A549 (cell line): ENCODE data around the gene TMEM203. TPM values are rescaled to one million over a fixed set of nuclear protein-coding genes. Genes with fewer than 3 reads are reported as not detected.

Source experiments
- ATAC-seq, 2 experiments: fragments of 200-7000 bp in 1 of 2; fragments of >200 bp in 1 of 2; cut with Nextera tagmentation in 1 of 2; cut with Tn5 transposase in 1 of 2; 3 replicates each; pipeline versions ENCODE4 v1.8.0 to v1.9.1; 2018 to 2020; ENCODE audit warnings: mild to moderate bottlenecking in 1 of 2, moderate library complexity in 1 of 2
- CTCF ChIA-PET: fragments of 300-600 bp; sonication (Branson Sonifier 250); formaldehyde crosslinking; extraction: SDS; loops from one replicate; lab custom pipeline; 2021; ENCODE audit warnings: antibody characterized with exemption, inconsistent platforms; lab: Yijun Ruan, JAX
- POLR2A ChIA-PET: fragments of 350-600 bp; formaldehyde crosslinking; extraction: SDS; loops from one replicate; lab custom pipeline; 2021; ENCODE audit warnings: antibody characterized with exemption, inconsistent platforms; lab: Yijun Ruan, JAX
- DNase-seq, 2 experiments: peaks; one replicate each; pipeline versions ENCODE4 v3.0.0 to v3.0.0-alpha.2; 2011 to 2016; ENCODE audit warnings: low read depth in 1 of 2, low spot score in 1 of 2
- FAIRE-seq: peaks from 2 replicates; lab custom pipeline; 2011; peaks lifted over from hg19 to GRCh38; lab: Jason Lieb, UNC
- H3K27ac ChIP-seq, 2 experiments: fragments of >200 bp; sonication (Bioruptor Twin); formaldehyde crosslinking; 3 replicates each; pipeline ENCODE4 v1.5.1; 2016 to 2017
- H3K4me1 ChIP-seq: fragments of >200 bp; sonication (Bioruptor Twin); formaldehyde crosslinking; 3 replicates; pipeline ENCODE4 v1.6.1; 2016
- H3K4me2 ChIP-seq: fragments of >200 bp; sonication (Bioruptor Twin); formaldehyde crosslinking; 3 replicates; pipeline ENCODE4 v1.6.1; 2016
- H3K4me3 ChIP-seq: fragments of >200 bp; sonication (Bioruptor Twin); formaldehyde crosslinking; 3 replicates; pipeline ENCODE4 v1.5.1; 2016
- H3K9me3 ChIP-seq: fragments of >200 bp; sonication (Bioruptor Twin); formaldehyde crosslinking; 3 replicates; pipeline ENCODE4 v1.6.1; 2016
- BCL3 ChIP-seq: fragments of >200 bp; sonication (Bioruptor Twin); formaldehyde crosslinking; IDR thresholded peaks from 3 replicates; pipeline ENCODE4 v1.6.1; 2016
- BHLHE40 ChIP-seq: IDR thresholded peaks from 2 replicates; pipeline ENCODE4 v1.6.1; 2012; ENCODE audit warnings: low read depth, low read length, inconsistent platforms
- CBX2 ChIP-seq: fragments of 200-600 bp; sonication (generic); IDR thresholded peaks from 2 replicates; pipeline ENCODE4 v1.6.1; 2016; ENCODE audit warnings: low read depth, mild to moderate bottlenecking, borderline replicate concordance
- CBX8 ChIP-seq: fragments of 200-600 bp; sonication (generic); IDR thresholded peaks from 2 replicates; pipeline ENCODE4 v1.6.1; 2016
- CHD4 ChIP-seq: fragments of 200-600 bp; sonication (generic); IDR thresholded peaks from 2 replicates; pipeline ENCODE4 v1.6.1; 2016; ENCODE audit warnings: antibody characterized with exemption, mild to moderate bottlenecking, borderline replicate concordance
- ELK1 ChIP-seq: fragments of 150-350 bp; IDR thresholded peaks from 2 replicates; pipeline ENCODE4 v1.6.1; 2014; ENCODE audit warnings: low read depth, mild to moderate bottlenecking, low read length
- FOSB ChIP-seq: fragments of 250-450 bp; sonication (Bioruptor Pico); IDR thresholded peaks from 2 replicates; pipeline ENCODE4 v1.5.0; 2020; ENCODE audit warnings: mild to moderate bottlenecking, moderate library complexity
- GATA3 ChIP-seq: IDR thresholded peaks from 2 replicates; pipeline ENCODE4 v1.6.1; 2012; ENCODE audit warnings: borderline replicate concordance
- HDAC2 ChIP-seq: fragments of 200-600 bp; sonication (generic); IDR thresholded peaks from 2 replicates; pipeline ENCODE4 v1.6.1; 2016
- HEYL ChIP-seq: fragments of 250-450 bp; sonication (Bioruptor Pico); IDR thresholded peaks from 2 replicates; pipeline ENCODE4 v1.8.0; 2021; ENCODE audit warnings: mild to moderate bottlenecking, moderate library complexity
- HMGXB4 ChIP-seq: fragments of 250-450 bp; sonication (Bioruptor Pico); IDR thresholded peaks from 2 replicates; pipeline ENCODE4 v1.5.0; 2021; ENCODE audit warnings: mild to moderate bottlenecking, moderate library complexity, borderline replicate concordance
- MAFK ChIP-seq: fragments of 450-650 bp; IDR thresholded peaks from 2 replicates; pipeline ENCODE4 v1.6.1; 2014; ENCODE audit not compliant: partially characterized antibody
- NFE2L2 ChIP-seq: fragments of 150-350 bp; conservative IDR thresholded peaks from 2 replicates; pipeline ENCODE4 v1.6.1; 2014; ENCODE audit warnings: low read length
- PBX3 ChIP-seq: IDR thresholded peaks from 2 replicates; pipeline ENCODE4 v1.6.1; 2012
- POLR2A ChIP-seq: IDR thresholded peaks from 2 replicates; pipeline ENCODE4 v1.6.1; 2012; ENCODE audit warnings: mild to moderate bottlenecking, low read length
- POLR2AphosphoS2 ChIP-seq: conservative IDR thresholded peaks from 2 replicates; pipeline ENCODE4 v1.6.1; 2012; ENCODE audit warnings: low read length, improper control_type of control experiment, inconsistent platforms
- RCOR1 ChIP-seq: fragments of 150-350 bp; IDR thresholded peaks from 2 replicates; pipeline ENCODE4 v1.6.1; 2014; ENCODE audit warnings: antibody characterized with exemption, low read length, low read depth
- SMC3 ChIP-seq: fragments of >200 bp; sonication (Bioruptor Twin); formaldehyde crosslinking; IDR thresholded peaks from 3 replicates; pipeline ENCODE4 v1.6.1; 2018; ENCODE audit warnings: inconsistent platforms
- USF2 ChIP-seq: fragments of 450-650 bp; IDR thresholded peaks from 2 replicates; pipeline ENCODE4 v1.6.1; 2014; ENCODE audit warnings: antibody characterized with exemption
- ZSCAN20 ChIP-seq: fragments of 250-450 bp; sonication (Bioruptor Pico); IDR thresholded peaks from 2 replicates; pipeline ENCODE4 v1.8.0; 2022; ENCODE audit warnings: mild to moderate bottlenecking, moderate library complexity
- WGBS: methylation state at CpG from one replicate; pipeline ENCODE4 v1.1.6; 2017; ENCODE audit errors: missing lambda C conversion rate; 5-methylcytosine and 5-hydroxymethylcytosine counted together
- polyA plus RNA-seq, 4 experiments: library from polyadenylated mRNA; depleted of rRNA in 3 of 4; stranded (reverse); fragments of >200 nt; fragmentation: RNase III in 1 of 4; extraction: RNeasy Plus Mini Kit Qiagen cat#74134 plus additional on column Dnase treatment in 1 of 4; gene quantifications; 2 replicates in 3 of 4; 3 replicates in 1 of 4; pipeline ENCODE4 v1.2.3, GENCODE V29; 2011 to 2017

Gene TMEM203
- polyA plus RNA-seq, 2 of the 4 experiments (the other 2 are of a cell fraction): 31.0 to 47.3 TPM

GRCh38 chr9:137251490-137252268, 46.2 kb upstream of the TMEM203 start:
- TF ChIP-seq POLR2AphosphoS2 (no peak), PBX3 (no peak), CBX8 (no peak), HMGXB4 (no peak), HDAC2 (no peak)
- Histone ChIP-seq H3K4me1 (peaks cover 16% of the 10 kb centered on the region), H3K4me2 (no peak overlapping the region), H3K9me3 (no peaks in the 10 kb centered on the region), H3K4me3 (no peak overlapping the region), H3K27ac (no peak overlapping the region)
- POLR2A ChIA-PET: interaction anchor here (0.6 to 1.2 kb wide), 3 partner anchors 8 to 146 kb away, joined by 3 to 5 read pairs (median 3); no protein-coding TSS in a partner anchor
- no peak for DNase-seq
- no peak for ATAC-seq
- CTCF ChIA-PET: interaction anchor here (1.2 to 1.3 kb wide), 2 partner anchors 15 to 36 kb away, joined by 3 read pairs; no protein-coding TSS in a partner anchor
- FAIRE-seq: no peak
- WGBS: 95% methylated on average over 17 of the region's 22 CpGs

- WGBS: 83% methylated on average over 3 of the region's 4 CpGs
- H3K27ac ChIP-seq: 0 out of 6 replicates have a peak within 1 kb of the TSS, but pooled peaks of 1 of the 2 experiments have one; percentile 18
- H3K9me3 ChIP-seq: no peaks in the 10 kb centered on the region
- FAIRE-seq (no peak), ATAC-seq (no peak), DNase-seq (no peak)
- H3K4me3 ChIP-seq: no peak within 1 kb of the TSS
- peaks cover 11% of the 10 kb centered on the region for H3K4me1 ChIP-seq
- ChIA-PET POLR2A (interaction anchor here (1.0 kb wide), 1 partner anchor 10 kb away, joined by 5 read pairs; no protein-coding TSS in a partner anchor), CTCF (interaction anchor here (0.7 to 1.3 kb wide), 4 partner anchors 11 to 36 kb away, joined by 3 to 4 read pairs (median 3); no protein-coding TSS in a partner anchor)
- TF ChIP-seq CHD4 (no peak), USF2 (no peak), BCL3 (no peak), CBX8 (no peak), ELK1 (no peak), NFE2L2 (no peak), BHLHE40 (no peak), HMGXB4 (no peak), SMC3 (no peak), CBX2 (no peak), ZSCAN20 (CRISPR knock-in tag) (no peak), HEYL (CRISPR knock-in tag) (no peak), FOSB (CRISPR knock-in tag) (no peak), MAFK (no peak), GATA3 (no peak), RCOR1 (no peak), POLR2A (no peak)
- H3K4me2 ChIP-seq: no peak within 1 kb of the TSS
Measured at GRCh38 chr9:137251194-137251461, 45.7 kb upstream of the TMEM203 start, which contains the start of gene STPG3. Gene STPG3, plus strand, starts transcription at chr9:137251286. Its CDS starts 1 bp downstream, at chr9:137251287.
